HG03378 (cell line): Measurements from ENCODE around the gene TLE5.
"Not testable (repeated sequence)": the region's sequence is repeated elsewhere in the genome, so short reads cannot be mapped to it uniquely, and the experiment has no call there.

Experiments used
- ATAC-seq: cut with Tn5 transposase; IDR thresholded peaks from one replicate; pipeline ENCODE4 v1.9.1; 2021; ENCODE audit warnings: mild to moderate bottlenecking, moderate library complexity; ENCODE audit not compliant: unreplicated experiment

The TLE5 gene

GRCh38 chr19:3064011-3064330 is 1.7 kb upstream of the TLE5 start:
- no peak for ATAC-seq

- no peak for ATAC-seq
These were observed 823 bp downstream of the TLE5 start for GRCh38 chr19:3061182-3062161.

- no peak for ATAC-seq
These were observed 1.5 kb downstream of the TLE5 start for GRCh38 chr19:3060857-3061181.

GRCh38 chr19:3059653-3060052 is 2.6 kb downstream of the TLE5 start:
- no peak for ATAC-seq

GRCh38 chr19:3058821-3059314 is 3.4 kb downstream of the TLE5 start:
- ATAC-seq = no peak

- no peak for ATAC-seq
These were observed 4.1 kb downstream of the TLE5 start for GRCh38 chr19:3058009-3058820.

GRCh38 chr19:3057275-3057714 is 5.0 kb downstream of the TLE5 start:
- ATAC-seq = no peak

- ATAC-seq = no peak
These were observed 5.7 kb downstream of the TLE5 start for GRCh38 chr19:3056417-3057088.

GRCh38 chr19:3055741-3056416 is 6.4 kb downstream of the TLE5 start:
- no peak for ATAC-seq

GRCh38 chr19:3054972-3055740 is 7.1 kb downstream of the TLE5 start:
- ATAC-seq = no peak

GRCh38 chr19:3054265-3054971 is 7.9 kb downstream of the TLE5 start:
- no peak for ATAC-seq

GRCh38 chr19:3053780-3054179 is 8.5 kb downstream of the TLE5 start:
- ATAC-seq = no peak

GRCh38 chr19:3053218-3053621 is 9.1 kb downstream of the TLE5 start:
- no peak for ATAC-seq

- not testable (repeated sequence) for ATAC-seq
These were observed 12.3 kb downstream of the TLE5 start for GRCh38 chr19:3050016-3050415.

GRCh38 chr19:3049089-3049488 is 13.2 kb downstream of the TLE5 start:
- no peak for ATAC-seq

GRCh38 chr19:3048190-3048533 is 14.1 kb downstream of the TLE5 start:
- no peak for ATAC-seq

GRCh38 chr19:3047496-3048189 is 14.7 kb downstream of the TLE5 start:
- ATAC-seq = no peak

GRCh38 chr19:3046698-3047495 is 15.4 kb downstream of the TLE5 start:
- ATAC-seq = no peak
